HG02970 (cell line): ENCODE results near the gene GPR142.

ENCODE experiments used
- ATAC-seq: cut with Tn5 transposase; IDR thresholded peaks from one replicate; pipeline ENCODE4 v1.9.1; 2021; ENCODE audit warnings: mild to moderate bottlenecking, moderate library complexity, moderate number of reproducible peaks; ENCODE audit not compliant: unreplicated experiment, low FRiP score

GPR142 gene

GRCh38 chr17:74343526-74344284 lies 23.6 kb upstream of the GPR142 start:
- ATAC-seq = no peak

- no peak for ATAC-seq
Measured at GRCh38 chr17:74344658-74345057, 22.6 kb upstream of the GPR142 start.

- ATAC-seq = no peak
Measured at GRCh38 chr17:74345433-74346241, 21.7 kb upstream of the GPR142 start.

- ATAC-seq = no peak
Measured at GRCh38 chr17:74347646-74348045, 19.7 kb upstream of the GPR142 start.

GRCh38 chr17:74349120-74349519 lies 18.2 kb upstream of the GPR142 start:
- ATAC-seq = no peak

- ATAC-seq = no peak
Measured at GRCh38 chr17:74350486-74350885, 16.8 kb upstream of the GPR142 start.

- no peak for ATAC-seq
Measured at GRCh38 chr17:74351552-74352210, 15.6 kb upstream of the GPR142 start.

- ATAC-seq = no peak
Measured at GRCh38 chr17:74353446-74354060, 13.8 kb upstream of the GPR142 start.

GRCh38 chr17:74354123-74354522 lies 13.2 kb upstream of the GPR142 start:
- no peak for ATAC-seq

- no peak for ATAC-seq
Measured at GRCh38 chr17:74354561-74354960, 12.7 kb upstream of the GPR142 start.

GRCh38 chr17:74355065-74355464 lies 12.2 kb upstream of the GPR142 start:
- ATAC-seq = no peak

- ATAC-seq = no peak
Measured at GRCh38 chr17:74356646-74357465, 10.4 kb upstream of the GPR142 start.

GRCh38 chr17:74357466-74357809 lies 9.9 kb upstream of the GPR142 start:
- ATAC-seq = no peak

GRCh38 chr17:74358697-74359096 lies 8.6 kb upstream of the GPR142 start:
- no peak for ATAC-seq

- no peak for ATAC-seq
Measured at GRCh38 chr17:74359916-74360315, 7.4 kb upstream of the GPR142 start.

- no peak for ATAC-seq
Measured at GRCh38 chr17:74360899-74361229, 6.4 kb upstream of the GPR142 start.

GRCh38 chr17:74361230-74362068 lies 5.9 kb upstream of the GPR142 start, which contains the start of gene BTBD17:
TSS of gene BTBD17 (minus strand) at chr17:74361868. CDS start at chr17:74361819, 49 bp downstream.
- ATAC-seq = no peak

- ATAC-seq = no peak
Measured at GRCh38 chr17:74362069-74362405, 5.3 kb upstream of the GPR142 start.

- ATAC-seq = no peak
Measured at GRCh38 chr17:74362810-74363498, 4.4 kb upstream of the GPR142 start.
